Karpas-422 (cell line): ENCODE data around the gene PTPRR. TPM values are rescaled to one million over a fixed set of nuclear protein-coding genes. Genes with fewer than 3 reads are reported as not detected.
A peak's percentile ranks its signal among the peaks of the same experiment; 100 is the strongest.

Source experiments
- DNase-seq: peaks from one replicate; pipeline ENCODE4 v3.0.0-alpha.2; 2015
- H2AFZ ChIP-seq: fragments of 200-600 bp; sonication (generic); 2 replicates; pipeline ENCODE4 v1.6.1; 2014; ENCODE audit warnings: antibody characterized with exemption, low read length, mixed read lengths
- H3K27ac ChIP-seq: fragments of 200-600 bp; sonication (generic); 2 replicates; pipeline ENCODE4 v1.5.1; 2014; ENCODE audit warnings: mild to moderate bottlenecking, low read length, moderate library complexity
- H3K27me3 ChIP-seq: fragments of 200-600 bp; sonication (generic); 2 replicates; pipeline ENCODE4 v1.6.1; 2014; ENCODE audit warnings: low read length, mixed read lengths
- H3K36me3 ChIP-seq: fragments of 200-600 bp; sonication (generic); 2 replicates; pipeline ENCODE4 v1.6.1; 2014; ENCODE audit warnings: low read length, mixed read lengths; ENCODE audit not compliant: insufficient read depth
- H3K4me1 ChIP-seq: fragments of 200-600 bp; sonication (generic); 2 replicates; pipeline ENCODE4 v1.6.1; 2014; ENCODE audit warnings: mild to moderate bottlenecking, low read length, mixed read lengths
- H3K4me2 ChIP-seq: fragments of 200-600 bp; sonication (generic); 2 replicates; pipeline ENCODE4 v1.6.1; 2014; ENCODE audit warnings: low read length, low read depth, mild to moderate bottlenecking; ENCODE audit not compliant: poor library complexity, severe bottlenecking
- H3K4me3 ChIP-seq: fragments of 200-600 bp; sonication (generic); 2 replicates; pipeline ENCODE4 v1.5.1; 2014; ENCODE audit warnings: mild to moderate bottlenecking, antibody characterized with exemption, low read length, mixed read lengths
- H3K79me2 ChIP-seq: fragments of 200-600 bp; sonication (generic); 2 replicates; pipeline ENCODE4 v1.6.1; 2014; ENCODE audit warnings: mild to moderate bottlenecking, low read length, mixed read lengths
- H3K9ac ChIP-seq: fragments of 200-600 bp; sonication (generic); 2 replicates; pipeline ENCODE4 v1.6.0; 2014; ENCODE audit warnings: low read length
- H3K9me2 ChIP-seq: fragments of 200-600 bp; sonication (generic), shearing (Covaris generic); replicated peaks from 2 replicates; pipeline ENCODE4 v1.6.0; 2014; ENCODE audit warnings: mild to moderate bottlenecking, low read length, moderate library complexity; ENCODE audit not compliant: insufficient read depth
- H3K9me3 ChIP-seq: fragments of 300-700, 200-600 bp; sonication (generic); 2 replicates; pipeline ENCODE4 v1.6.1; 2014; ENCODE audit warnings: low read length, mixed read lengths
- H4K20me1 ChIP-seq: fragments of 200-600 bp; sonication (generic); 2 replicates; pipeline ENCODE4 v1.6.1; 2014; ENCODE audit warnings: mild to moderate bottlenecking, antibody characterized with exemption, low read length, low read depth; ENCODE audit not compliant: insufficient read depth
- total RNA-seq: library from RNA; depleted of rRNA; stranded (reverse); fragments of >200 nt; shearing (Covaris generic); gene quantifications from 2 replicates; pipeline ENCODE4 v1.2.3, GENCODE V29; 2014; ENCODE audit warnings: low replicate concordance

Gene PTPRR
- total RNA-seq, 1 experiment from 2014 or later: not detected

GRCh38 chr12:70706611-70707010, 213.9 kb downstream of the PTPRR start:
- no peaks in the 10 kb centered on the region for H3K9me2 ChIP-seq
- no peak overlapping the region for H3K9ac ChIP-seq
- H3K79me2 ChIP-seq: no peaks in the 10 kb centered on the region
- H3K9me3 ChIP-seq: no peaks in the 10 kb centered on the region
- H4K20me1 ChIP-seq: no peaks in the 10 kb centered on the region
- H3K36me3 ChIP-seq: no peaks in the 10 kb centered on the region
- no peaks in the 10 kb centered on the region for H3K4me1 ChIP-seq
- no peak for DNase-seq
- no peak overlapping the region for H2AFZ ChIP-seq
- H3K4me3 ChIP-seq: no peak overlapping the region
- no peaks in the 10 kb centered on the region for H3K27me3 ChIP-seq
- H3K27ac ChIP-seq: no peak overlapping the region
- H3K4me2 ChIP-seq: no peak overlapping the region

- H3K9me2 ChIP-seq: no peaks in the 10 kb centered on the region
- no peaks in the 10 kb centered on the region for H3K36me3 ChIP-seq
- no peaks in the 10 kb centered on the region for H3K79me2 ChIP-seq
- no peaks in the 10 kb centered on the region for H3K4me1 ChIP-seq
- 0 out of 2 replicates have a peak, but pooled peaks cover 2% of the 10 kb centered on the region for H3K27me3 ChIP-seq
- DNase-seq: no peak
- H3K9me3 ChIP-seq: no peaks in the 10 kb centered on the region
- no peak overlapping the region for H3K4me3 ChIP-seq
- H3K9ac ChIP-seq: no peak overlapping the region
- H3K4me2 ChIP-seq: no peak overlapping the region
- no peak overlapping the region for H3K27ac ChIP-seq
- H4K20me1 ChIP-seq: no peaks in the 10 kb centered on the region
- H2AFZ ChIP-seq: no peak overlapping the region
Measured at GRCh38 chr12:70698345-70698744, 222.2 kb downstream of the PTPRR start.

DNA sequence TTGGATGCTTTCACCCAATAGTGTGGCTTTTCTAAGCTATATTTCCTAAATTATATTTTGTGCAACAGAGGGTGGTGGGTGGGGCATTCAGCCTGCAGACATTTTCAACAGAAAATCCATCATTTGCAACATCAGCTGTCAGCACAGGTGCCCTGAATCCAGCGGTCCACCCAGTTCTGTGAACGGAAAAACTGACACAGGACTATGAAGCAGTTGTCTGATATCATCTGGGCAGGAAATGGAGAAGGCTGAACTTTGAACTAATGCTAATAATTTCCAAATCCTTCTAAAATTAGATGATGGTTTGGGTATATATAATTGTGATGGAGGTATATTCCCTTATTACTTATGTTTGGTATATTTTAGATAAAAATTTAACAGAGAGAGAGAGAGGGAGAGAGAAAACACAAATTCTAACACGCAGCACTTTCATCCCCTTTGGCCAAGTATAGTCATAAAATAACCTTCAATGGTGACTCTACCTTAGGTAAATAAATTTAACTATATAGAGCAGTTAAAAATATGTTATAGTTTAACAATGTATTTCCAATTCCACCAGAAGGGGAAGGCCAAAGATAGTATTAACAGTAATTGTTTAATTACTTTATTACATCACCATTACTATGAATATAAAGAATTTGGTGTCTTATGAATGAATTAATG, 225.0 kb downstream of the PTPRR start:
- H3K27ac ChIP-seq: no peak overlapping the region
- H3K79me2 ChIP-seq: no peaks in the 10 kb centered on the region
- H3K36me3 ChIP-seq: no peaks in the 10 kb centered on the region
- no peaks in the 10 kb centered on the region for H3K9me2 ChIP-seq
- DNase-seq: no peak
- H4K20me1 ChIP-seq: no peaks in the 10 kb centered on the region
- no peak overlapping the region for H3K4me2 ChIP-seq
- H3K27me3 ChIP-seq: 0 out of 2 replicates have a peak, but pooled peaks cover 2% of the 10 kb centered on the region
- H3K4me1 ChIP-seq: no peaks in the 10 kb centered on the region
- H3K4me3 ChIP-seq: no peak overlapping the region
- no peak overlapping the region for H2AFZ ChIP-seq
- no peaks in the 10 kb centered on the region for H3K9me3 ChIP-seq
- H3K9ac ChIP-seq: no peak overlapping the region

DNA sequence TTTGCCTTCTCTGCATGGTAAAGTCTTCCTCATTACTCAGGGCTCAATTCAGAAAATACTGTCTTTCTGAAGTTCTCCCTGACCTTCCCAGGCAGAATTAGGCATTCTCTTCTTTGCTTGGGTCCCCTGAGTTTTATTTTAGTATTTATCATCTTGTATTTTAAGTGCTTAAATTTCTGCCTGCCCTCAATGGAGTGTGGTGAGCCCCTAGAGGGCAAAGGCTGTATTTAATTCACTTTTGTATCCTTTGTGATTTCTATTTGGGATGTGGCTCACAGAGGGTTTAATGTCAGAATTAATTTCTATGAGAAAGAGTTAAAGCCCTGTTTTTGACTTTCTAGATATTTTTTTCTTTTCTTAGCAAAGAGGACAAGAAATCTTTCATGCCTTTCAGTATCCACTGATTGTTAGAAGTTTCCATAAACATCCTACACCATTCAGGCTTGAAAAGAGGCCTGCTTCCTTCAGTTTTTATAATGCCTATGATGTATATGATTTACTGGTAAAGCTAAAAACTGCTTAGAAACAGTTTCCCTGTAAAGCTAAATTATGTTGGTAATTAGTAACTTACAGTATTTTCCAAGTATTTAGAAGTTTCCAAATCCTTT, 227.8 kb downstream of the PTPRR start:
- peak; percentile 67 for DNase-seq
- H4K20me1 ChIP-seq: no peaks in the 10 kb centered on the region
- no peak overlapping the region for H2AFZ ChIP-seq
- H3K4me2 ChIP-seq: no peak overlapping the region
- H3K27ac ChIP-seq: no peak overlapping the region
- H3K9me2 ChIP-seq: no peaks in the 10 kb centered on the region
- no peaks in the 10 kb centered on the region for H3K36me3 ChIP-seq
- H3K9me3 ChIP-seq: no peaks in the 10 kb centered on the region
- no peak overlapping the region for H3K4me3 ChIP-seq
- no peaks in the 10 kb centered on the region for H3K27me3 ChIP-seq
- H3K4me1 ChIP-seq: peaks cover 9% of the 10 kb centered on the region
- H3K9ac ChIP-seq: no peak overlapping the region
- H3K79me2 ChIP-seq: no peaks in the 10 kb centered on the region

- Histone ChIP-seq H3K9me2 (no peaks in the 10 kb centered on the region), H3K9ac (no peak overlapping the region), H3K4me1 (peaks cover 13% of the 10 kb centered on the region), H3K4me3 (no peak overlapping the region), H4K20me1 (no peaks in the 10 kb centered on the region), H3K36me3 (no peaks in the 10 kb centered on the region), H3K27ac (no peak overlapping the region), H2AFZ (no peak overlapping the region), H3K79me2 (no peaks in the 10 kb centered on the region), H3K9me3 (no peaks in the 10 kb centered on the region), H3K4me2 (no peak overlapping the region), H3K27me3 (no peaks in the 10 kb centered on the region)
- DNase-seq: no peak
Measured at GRCh38 chr12:70691018-70691672, 229.4 kb downstream of the PTPRR start.

DNA sequence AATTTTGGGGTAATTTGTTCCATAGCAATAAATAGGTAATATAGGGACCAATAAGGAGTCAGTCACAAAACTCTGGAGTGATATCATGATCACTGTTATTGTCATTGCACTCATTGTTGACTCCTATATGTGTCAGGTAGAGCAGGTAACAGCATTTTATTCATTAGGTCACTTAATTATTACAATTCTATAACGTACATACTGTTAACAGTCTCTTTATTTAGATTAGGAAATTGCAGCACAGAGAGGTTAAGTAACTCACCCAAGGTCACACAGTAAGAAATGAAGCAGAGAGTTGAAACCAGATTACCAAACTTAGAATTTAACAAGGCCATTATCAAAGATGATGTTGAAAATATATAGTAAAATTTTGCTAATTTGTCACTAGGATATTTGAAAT, 233.6 kb downstream of the PTPRR start:
- Histone ChIP-seq H3K36me3 (no peaks in the 10 kb centered on the region), H3K9me3 (no peaks in the 10 kb centered on the region), H3K4me3 (no peak overlapping the region), H3K27ac (no peak overlapping the region), H3K27me3 (no peaks in the 10 kb centered on the region), H3K4me2 (no peak overlapping the region), H2AFZ (no peak overlapping the region), H3K79me2 (no peaks in the 10 kb centered on the region), H4K20me1 (no peaks in the 10 kb centered on the region), H3K9ac (no peak overlapping the region), H3K4me1 (peaks cover 13% of the 10 kb centered on the region), H3K9me2 (no peaks in the 10 kb centered on the region)
- DNase-seq: no peak

DNA sequence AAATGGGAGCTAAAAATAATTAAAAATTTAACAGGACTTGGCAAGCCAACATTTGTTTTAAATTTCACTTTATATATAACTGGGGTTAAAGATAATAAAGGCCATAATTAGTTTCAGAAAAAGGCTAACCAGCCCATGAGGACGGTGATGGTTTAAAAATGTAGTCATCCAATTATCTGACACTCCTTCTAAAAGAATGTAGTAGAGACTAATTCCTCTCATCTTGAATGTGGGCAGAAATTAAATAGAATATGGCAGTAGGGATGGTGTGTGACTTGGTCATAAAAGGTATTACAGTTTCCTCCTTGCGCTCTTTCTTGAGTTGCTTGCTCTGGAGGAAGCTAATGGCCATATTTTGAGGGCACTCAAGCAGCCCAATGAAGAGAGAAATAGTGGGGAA, 234.2 kb downstream of the PTPRR start:
- Histone ChIP-seq H3K9ac (no peak overlapping the region), H2AFZ (no peak overlapping the region), H3K9me3 (no peaks in the 10 kb centered on the region), H3K36me3 (no peaks in the 10 kb centered on the region), H3K79me2 (no peaks in the 10 kb centered on the region), H3K9me2 (no peaks in the 10 kb centered on the region), H3K27ac (no peak overlapping the region), H3K27me3 (no peaks in the 10 kb centered on the region), H3K4me2 (no peak overlapping the region), H3K4me3 (no peak overlapping the region), H4K20me1 (no peaks in the 10 kb centered on the region), H3K4me1 (peaks cover 13% of the 10 kb centered on the region)
- DNase-seq: no peak

DNA sequence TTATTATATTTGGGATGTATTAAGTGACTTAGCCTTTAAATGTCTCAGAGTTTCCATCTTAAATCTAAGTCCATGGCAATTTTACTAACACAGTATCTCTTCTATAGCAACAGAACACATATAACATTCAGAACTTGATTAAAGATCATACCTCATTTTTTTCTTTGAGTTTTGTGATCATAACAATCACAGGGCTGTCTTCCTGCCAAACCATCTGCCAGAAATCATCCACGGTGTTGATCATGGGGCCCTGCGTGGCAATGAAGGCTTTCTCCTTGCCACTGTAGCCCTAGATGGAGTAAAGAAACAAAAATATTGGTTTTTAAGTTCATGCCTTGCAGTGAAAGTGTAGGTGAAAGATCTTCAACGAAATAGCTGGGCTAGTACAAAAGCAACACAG, 236.6 kb downstream of the PTPRR start:
- Histone ChIP-seq H3K36me3 (no peaks in the 10 kb centered on the region), H2AFZ (no peak overlapping the region), H3K9me2 (no peaks in the 10 kb centered on the region), H3K4me1 (peaks cover 13% of the 10 kb centered on the region), H3K27me3 (no peaks in the 10 kb centered on the region), H3K9me3 (no peaks in the 10 kb centered on the region), H3K4me3 (no peak overlapping the region), H4K20me1 (no peaks in the 10 kb centered on the region), H3K9ac (no peak overlapping the region), H3K27ac (no peak overlapping the region), H3K79me2 (no peaks in the 10 kb centered on the region), H3K4me2 (no peak overlapping the region)
- no peak for DNase-seq
